Fibroblast of villous mesenchyme (primary cell): ENCODE results near the gene B3GALT5. TPM values are rescaled to one million over a fixed set of nuclear protein-coding genes. Genes with fewer than 3 reads are reported as not detected.
A peak's percentile ranks its signal among the peaks of the same experiment; 100 is the strongest.

Experiments
- DNase-seq: peaks from one replicate; pipeline ENCODE4 v3.0.0-alpha.2; 2010; ENCODE audit warnings: low read depth
- H3K4me3 ChIP-seq: 2 replicates; pipeline ENCODE4 v1.5.1; 2011; ENCODE audit warnings: low read depth, mild to moderate bottlenecking, low read length
- total RNA-seq: library from RNA; depleted of rRNA; stranded (reverse); fragments of >200 nt; gene quantifications from 2 replicates; pipeline ENCODE4 v1.2.3, GENCODE V29; 2012
- TF ChIP-seq, protein P1 (sequence below): IDR thresholded peaks from 2 replicates; pipeline ENCODE4 v1.5.1; 2012; ENCODE audit warnings: low read depth, mild to moderate bottlenecking, low read length; ENCODE audit not compliant: insufficient read depth

The B3GALT5 gene
- total RNA-seq, 1 donor: not detected

DNA sequence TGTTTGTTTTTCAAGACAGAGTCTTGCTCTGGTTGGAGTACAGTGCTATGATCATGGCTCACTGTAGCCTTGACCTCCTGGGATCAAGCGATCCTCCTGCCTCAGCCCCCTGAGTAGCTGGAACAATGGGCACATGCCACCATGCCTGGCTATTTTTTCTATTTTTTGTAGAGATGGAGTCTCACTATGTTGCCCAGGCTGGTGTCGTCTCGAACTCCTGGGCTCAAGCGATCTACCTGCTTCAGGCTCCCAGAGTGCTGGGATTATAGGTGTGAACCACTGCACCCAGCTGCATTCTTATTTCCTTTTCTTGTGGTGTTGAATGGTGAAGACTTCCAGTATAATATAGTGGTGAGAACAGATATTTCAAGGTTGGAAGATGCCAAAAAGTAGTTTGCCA is 28.0 kb downstream of the B3GALT5 start:
- DNase-seq: no peak
- TF ChIP-seq, protein P1, sequence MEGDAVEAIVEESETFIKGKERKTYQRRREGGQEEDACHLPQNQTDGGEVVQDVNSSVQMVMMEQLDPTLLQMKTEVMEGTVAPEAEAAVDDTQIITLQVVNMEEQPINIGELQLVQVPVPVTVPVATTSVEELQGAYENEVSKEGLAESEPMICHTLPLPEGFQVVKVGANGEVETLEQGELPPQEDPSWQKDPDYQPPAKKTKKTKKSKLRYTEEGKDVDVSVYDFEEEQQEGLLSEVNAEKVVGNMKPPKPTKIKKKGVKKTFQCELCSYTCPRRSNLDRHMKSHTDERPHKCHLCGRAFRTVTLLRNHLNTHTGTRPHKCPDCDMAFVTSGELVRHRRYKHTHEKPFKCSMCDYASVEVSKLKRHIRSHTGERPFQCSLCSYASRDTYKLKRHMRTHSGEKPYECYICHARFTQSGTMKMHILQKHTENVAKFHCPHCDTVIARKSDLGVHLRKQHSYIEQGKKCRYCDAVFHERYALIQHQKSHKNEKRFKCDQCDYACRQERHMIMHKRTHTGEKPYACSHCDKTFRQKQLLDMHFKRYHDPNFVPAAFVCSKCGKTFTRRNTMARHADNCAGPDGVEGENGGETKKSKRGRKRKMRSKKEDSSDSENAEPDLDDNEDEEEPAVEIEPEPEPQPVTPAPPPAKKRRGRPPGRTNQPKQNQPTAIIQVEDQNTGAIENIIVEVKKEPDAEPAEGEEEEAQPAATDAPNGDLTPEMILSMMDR: no peak
- H3K4me3 ChIP-seq: no peak overlapping the region

DNA sequence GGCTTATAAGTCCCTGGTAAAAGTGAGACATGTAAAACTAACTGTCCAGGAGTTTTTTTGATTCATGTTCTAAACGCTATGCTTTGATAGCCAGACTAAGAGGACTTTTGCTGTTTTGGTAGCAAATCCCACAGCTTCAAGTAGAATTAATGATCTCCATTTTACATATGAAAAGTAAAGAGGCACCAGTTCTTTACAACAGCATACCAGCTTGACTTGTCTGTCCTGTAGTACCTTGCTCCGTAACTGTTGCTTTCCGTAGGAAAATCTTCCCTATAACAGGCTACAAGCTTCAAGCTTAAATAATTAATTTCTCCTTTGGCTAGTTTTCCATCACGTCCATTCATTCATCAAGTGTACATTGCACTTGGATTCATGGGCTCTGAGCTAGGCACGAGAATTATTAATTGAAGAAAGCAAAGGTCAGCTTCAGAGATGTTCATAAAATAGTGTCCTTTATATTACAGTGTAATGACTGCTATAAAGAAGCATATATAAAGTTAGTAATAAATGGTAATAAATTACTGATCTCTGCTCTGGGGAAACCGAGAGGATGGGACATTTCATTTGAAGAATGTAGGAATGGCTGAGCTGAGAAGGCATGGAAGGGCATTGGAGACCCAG is 29.2 kb downstream of the B3GALT5 start:
- DNase-seq: no peak
- no peak overlapping the region for H3K4me3 ChIP-seq
- TF ChIP-seq, protein P1: no peak

DNA sequence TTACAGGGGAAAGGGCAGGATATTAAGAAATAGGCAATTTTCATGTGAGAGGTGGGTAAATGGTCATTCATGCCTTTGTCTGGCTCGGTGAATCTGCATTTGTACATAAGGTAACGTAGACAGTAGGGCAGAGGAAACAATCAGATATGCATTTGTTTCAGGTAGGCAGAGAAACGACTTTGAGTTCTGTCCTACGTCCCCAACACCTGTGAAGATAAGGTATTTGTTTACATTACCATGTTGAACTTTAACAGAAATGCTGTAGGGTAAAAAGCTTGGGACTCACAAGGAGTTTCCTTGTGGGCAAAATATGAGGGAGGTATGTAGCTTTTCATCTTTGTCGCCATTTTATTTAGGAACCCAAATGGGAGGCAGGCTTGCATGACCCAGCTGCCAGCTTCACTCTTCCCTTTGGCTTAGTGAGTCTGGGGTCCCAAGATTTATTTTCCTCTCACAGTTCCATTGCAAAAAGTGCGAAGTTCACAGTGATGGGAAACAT is 31.4 kb downstream of the B3GALT5 start:
- no peak for DNase-seq
- H3K4me3 ChIP-seq: no peak overlapping the region
- TF ChIP-seq, protein P1: no peak

DNA sequence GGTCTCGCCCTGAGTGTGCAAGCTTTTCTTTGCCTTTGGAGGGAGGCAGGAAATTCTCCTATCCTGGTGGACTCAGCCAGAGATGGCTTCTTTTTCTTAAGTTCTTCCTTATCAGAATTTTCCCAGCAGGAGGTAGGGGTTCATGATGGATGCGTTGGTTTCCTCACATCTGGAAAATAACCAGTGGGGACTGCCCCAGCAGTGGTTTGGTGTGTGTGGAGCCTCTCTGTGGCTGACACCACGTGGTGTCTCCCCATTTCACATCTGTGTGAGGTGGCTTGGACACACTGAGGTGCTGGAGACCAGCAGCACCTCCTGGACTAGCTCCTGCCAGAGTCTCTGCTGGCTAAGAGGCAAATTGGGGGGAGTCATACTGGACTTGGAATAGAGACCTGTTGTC is 32.6 kb downstream of the B3GALT5 start:
- no peak for DNase-seq
- TF ChIP-seq, protein P1: no peak
- H3K4me3 ChIP-seq: no peak overlapping the region

DNA sequence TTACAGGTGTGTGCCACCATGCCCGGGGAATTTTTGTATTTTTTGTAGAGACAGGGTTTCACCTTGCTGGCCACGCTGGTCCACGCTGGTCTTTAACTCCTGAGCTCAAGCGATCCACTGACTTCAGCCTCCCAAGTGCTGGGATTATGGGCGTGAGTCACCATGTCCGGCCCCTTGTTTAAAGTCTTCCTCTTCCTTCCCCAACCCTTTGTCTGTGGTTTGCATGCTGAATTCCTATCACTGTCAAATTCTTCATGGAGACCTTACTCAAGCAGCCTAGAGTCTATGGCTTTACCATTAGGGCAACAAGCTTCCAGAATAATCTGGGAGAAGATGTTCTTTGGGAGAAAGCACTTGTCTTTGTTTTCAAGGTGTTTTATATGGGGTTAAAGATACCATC is 34.7 kb downstream of the B3GALT5 start:
- DNase-seq: peak; percentile 73
- no peak overlapping the region for H3K4me3 ChIP-seq
- TF ChIP-seq, protein P1: no peak

DNA sequence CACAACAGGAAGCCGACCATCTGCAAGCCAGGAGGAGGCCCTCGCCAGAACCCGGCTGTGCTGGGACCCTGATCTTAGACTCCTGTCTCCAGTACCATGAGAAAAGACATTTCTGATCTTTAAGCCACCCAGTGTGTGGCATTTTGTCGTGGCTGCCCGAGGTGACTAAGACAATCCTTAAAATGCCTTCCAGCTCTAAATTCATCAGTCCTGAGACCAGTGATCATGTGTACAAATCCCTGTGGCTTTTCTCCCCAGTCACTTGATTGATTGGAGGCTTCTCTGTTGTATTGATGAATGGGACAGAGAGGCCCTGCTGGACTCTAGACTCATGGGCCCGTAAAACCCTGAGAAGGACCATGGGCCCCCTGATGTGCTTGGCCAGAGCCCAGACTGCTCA is 36.1 kb downstream of the B3GALT5 start:
- no peak overlapping the region for H3K4me3 ChIP-seq
- TF ChIP-seq, protein P1: no peak
- DNase-seq: no peak

DNA sequence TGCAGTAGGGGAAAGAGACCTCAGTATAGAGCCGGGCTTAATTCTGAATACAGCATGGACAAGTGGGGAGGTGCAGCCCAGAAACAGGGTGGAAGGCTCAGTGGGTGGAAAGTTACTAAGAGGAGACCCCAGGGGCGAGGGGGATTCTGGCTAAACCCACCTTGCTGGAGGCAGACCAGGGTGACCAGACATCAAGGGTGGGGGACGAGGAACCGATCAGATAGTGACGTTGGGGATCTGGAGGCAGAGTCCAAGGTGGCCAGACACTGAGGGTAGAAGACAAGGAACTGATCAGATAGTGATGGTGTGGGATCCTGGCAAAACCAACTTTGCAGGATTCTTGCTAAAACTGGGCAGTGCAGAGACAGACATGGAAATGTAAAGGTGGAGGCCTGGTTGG is 36.8 kb downstream of the B3GALT5 start:
- DNase-seq: no peak
- TF ChIP-seq, protein P1: no peak
- no peak overlapping the region for H3K4me3 ChIP-seq
